SU-DHL-6 (cell line): ENCODE results near the gene ARFGEF2.

Experiments used
- H2AFZ ChIP-seq: fragments of 200-600 bp; sonication (generic); 2 replicates; pipeline ENCODE4 v1.6.1; 2014; ENCODE audit warnings: low read depth, mild to moderate bottlenecking, moderate library complexity, mixed read lengths, antibody characterized with exemption, low read length; ENCODE audit not compliant: severe bottlenecking
- H3F3A ChIP-seq: fragments of 200-600 bp; shearing (Covaris generic); 2 replicates; pipeline ENCODE4 v1.6.0; 2016; ENCODE audit warnings: antibody characterized with exemption, mild to moderate bottlenecking; ENCODE audit not compliant: insufficient read depth
- H3K27ac ChIP-seq: fragments of 200-600 bp; sonication (generic); 2 replicates; pipeline ENCODE4 v1.5.1; 2016; ENCODE audit warnings: low read depth, mild to moderate bottlenecking, low read length, moderate library complexity, mixed read lengths
- H3K27me3 ChIP-seq: fragments of 200-600 bp; sonication (generic), shearing (Covaris generic); 2 replicates; pipeline ENCODE4 v1.6.0; 2014; ENCODE audit warnings: mild to moderate bottlenecking, low read length
- H3K36me3 ChIP-seq: fragments of 200-600 bp; sonication (generic); 2 replicates; pipeline ENCODE4 v1.6.1; 2014; ENCODE audit warnings: mild to moderate bottlenecking, low read length, mixed read lengths
- H3K4me2 ChIP-seq: fragments of 300-600, 200-600 bp; shearing (Covaris generic), sonication (generic); 2 replicates; pipeline ENCODE4 v1.6.0; 2014; ENCODE audit warnings: low read length, low read depth, mild to moderate bottlenecking; ENCODE audit not compliant: poor library complexity, severe bottlenecking
- H3K4me3 ChIP-seq: fragments of 200-600 bp; sonication (generic); 2 replicates; pipeline ENCODE4 v1.5.1; 2014; ENCODE audit warnings: antibody characterized with exemption, low read length, mild to moderate bottlenecking, mixed read lengths; ENCODE audit not compliant: insufficient read depth, poor library complexity, severe bottlenecking
- H3K79me2 ChIP-seq: fragments of 200-600 bp; sonication (generic); 2 replicates; pipeline ENCODE4 v1.6.1; 2014; ENCODE audit warnings: mild to moderate bottlenecking, low read length, moderate library complexity; ENCODE audit not compliant: insufficient read depth
- H3K9ac ChIP-seq: fragments of 200-600 bp; sonication (generic); 2 replicates; pipeline ENCODE4 v1.7.0; 2014; ENCODE audit warnings: mild to moderate bottlenecking, low read length
- H3K9me2 ChIP-seq: fragments of 200-600 bp; sonication (generic); replicated peaks from 2 replicates; pipeline ENCODE4 v1.6.1; 2014; ENCODE audit warnings: low read length; ENCODE audit not compliant: insufficient read depth
- H3K9me3 ChIP-seq: fragments of 200-600 bp; sonication (generic); 2 replicates; pipeline ENCODE4 v1.6.1; 2014; ENCODE audit warnings: low read length, mixed read lengths; ENCODE audit not compliant: insufficient read depth
- H4K20me1 ChIP-seq: fragments of 200-600 bp; sonication (generic); 2 replicates; pipeline ENCODE4 v1.6.1; 2014; ENCODE audit warnings: low read depth, mild to moderate bottlenecking, antibody characterized with exemption, low read length, moderate library complexity, mixed read lengths
- EZH2phosphoT487 ChIP-seq: fragments of 200-600 bp; sonication (generic), shearing (Covaris generic); conservative IDR thresholded peaks from 2 replicates; pipeline ENCODE4 v1.6.1; 2018; ENCODE audit warnings: mild to moderate bottlenecking, antibody characterized with exemption, low read length, moderate library complexity, mixed read lengths
- TF ChIP-seq, protein P1 (sequence below): fragments of 200-600 bp; sonication (generic); IDR thresholded peaks from one replicate; pipeline ENCODE4 v1.5.1; 2017; ENCODE audit warnings: antibody characterized with exemption, mild to moderate bottlenecking, low read length, moderate library complexity; ENCODE audit not compliant: insufficient read depth, poor library complexity, severe bottlenecking

ARFGEF2 gene

DNA sequence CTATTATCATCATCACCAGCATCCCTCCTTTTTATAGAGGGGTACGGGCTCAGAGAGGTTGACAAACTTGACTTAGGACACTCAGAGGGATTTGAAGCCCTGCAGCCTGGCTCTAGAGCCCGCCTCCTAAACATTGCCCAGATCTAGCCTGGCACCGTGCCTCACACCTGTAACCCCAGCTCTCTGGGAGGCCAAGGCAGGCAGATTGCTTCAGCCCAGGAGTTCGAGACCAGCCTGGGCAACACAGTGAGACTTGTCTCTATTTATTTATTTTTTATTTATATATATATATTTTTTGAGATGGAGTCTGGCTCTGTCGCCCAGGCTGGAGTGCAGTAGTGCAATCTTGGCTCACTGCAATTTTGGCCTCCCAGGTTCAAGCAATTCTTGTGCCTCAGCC lies 118.3 kb downstream of the ARFGEF2 start:
- H3K36me3 ChIP-seq = peaks cover 5% of the 10 kb centered on the region; the same call in 1 of the 2 replicates
- H3K79me2 ChIP-seq = 0 out of 2 replicates have a peak, but pooled peaks cover 5% of the 10 kb centered on the region
- no peak for TF ChIP-seq EZH2phosphoT487
- TF ChIP-seq, protein P1, sequence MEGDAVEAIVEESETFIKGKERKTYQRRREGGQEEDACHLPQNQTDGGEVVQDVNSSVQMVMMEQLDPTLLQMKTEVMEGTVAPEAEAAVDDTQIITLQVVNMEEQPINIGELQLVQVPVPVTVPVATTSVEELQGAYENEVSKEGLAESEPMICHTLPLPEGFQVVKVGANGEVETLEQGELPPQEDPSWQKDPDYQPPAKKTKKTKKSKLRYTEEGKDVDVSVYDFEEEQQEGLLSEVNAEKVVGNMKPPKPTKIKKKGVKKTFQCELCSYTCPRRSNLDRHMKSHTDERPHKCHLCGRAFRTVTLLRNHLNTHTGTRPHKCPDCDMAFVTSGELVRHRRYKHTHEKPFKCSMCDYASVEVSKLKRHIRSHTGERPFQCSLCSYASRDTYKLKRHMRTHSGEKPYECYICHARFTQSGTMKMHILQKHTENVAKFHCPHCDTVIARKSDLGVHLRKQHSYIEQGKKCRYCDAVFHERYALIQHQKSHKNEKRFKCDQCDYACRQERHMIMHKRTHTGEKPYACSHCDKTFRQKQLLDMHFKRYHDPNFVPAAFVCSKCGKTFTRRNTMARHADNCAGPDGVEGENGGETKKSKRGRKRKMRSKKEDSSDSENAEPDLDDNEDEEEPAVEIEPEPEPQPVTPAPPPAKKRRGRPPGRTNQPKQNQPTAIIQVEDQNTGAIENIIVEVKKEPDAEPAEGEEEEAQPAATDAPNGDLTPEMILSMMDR = no peak
- no peak overlapping the region for H3K27ac ChIP-seq
- no peaks in the 10 kb centered on the region for H3K9me2 ChIP-seq
- no peaks in the 10 kb centered on the region for H3K9me3 ChIP-seq
- no peaks in the 10 kb centered on the region for H4K20me1 ChIP-seq
- H3K4me3 ChIP-seq = no peak overlapping the region
- H3F3A ChIP-seq = 0 out of 2 replicates have a peak, but pooled peaks cover 10% of the 10 kb centered on the region
- H3K9ac ChIP-seq = no peak overlapping the region
- no peak overlapping the region for H3K4me2 ChIP-seq
- H3K27me3 ChIP-seq = no peaks in the 10 kb centered on the region
- no peak overlapping the region for H2AFZ ChIP-seq

DNA sequence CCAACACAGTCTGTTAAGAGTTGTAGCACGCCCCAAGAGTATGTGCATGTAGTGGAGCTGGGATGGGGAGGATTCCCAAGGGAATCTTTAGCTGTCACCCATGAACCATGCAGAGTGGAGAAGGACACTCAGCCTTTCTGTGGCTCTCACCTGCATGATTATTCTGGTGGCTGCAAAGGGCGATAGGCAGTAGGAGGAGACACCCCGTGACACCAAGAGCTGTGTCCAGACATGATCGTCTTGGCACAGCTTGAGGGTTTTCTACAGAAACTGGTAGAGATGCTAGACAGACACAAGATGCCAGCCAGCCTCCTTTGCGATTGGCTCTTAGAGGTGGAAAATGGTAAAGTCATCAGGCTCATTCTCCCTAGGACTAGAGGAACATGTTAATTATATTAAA lies 121.5 kb downstream of the ARFGEF2 start:
- H3F3A ChIP-seq = 0 out of 2 replicates have a peak, but pooled peaks cover 5% of the 10 kb centered on the region
- no peaks in the 10 kb centered on the region for H3K27me3 ChIP-seq
- no peaks in the 10 kb centered on the region for H3K9me2 ChIP-seq
- H3K79me2 ChIP-seq = peaks cover 26% of the 10 kb centered on the region
- H2AFZ ChIP-seq = no peak overlapping the region
- no peak overlapping the region for H3K4me2 ChIP-seq
- no peak overlapping the region for H3K27ac ChIP-seq
- H3K36me3 ChIP-seq = peaks cover 3% of the 10 kb centered on the region; the same call in 1 of the 2 replicates
- H3K4me3 ChIP-seq = no peak overlapping the region
- H3K9me3 ChIP-seq = no peaks in the 10 kb centered on the region
- TF ChIP-seq EZH2phosphoT487 = no peak
- TF ChIP-seq, protein P1 = no peak
- H3K9ac ChIP-seq = no peak overlapping the region
- H4K20me1 ChIP-seq = peaks cover 4% of the 10 kb centered on the region

DNA sequence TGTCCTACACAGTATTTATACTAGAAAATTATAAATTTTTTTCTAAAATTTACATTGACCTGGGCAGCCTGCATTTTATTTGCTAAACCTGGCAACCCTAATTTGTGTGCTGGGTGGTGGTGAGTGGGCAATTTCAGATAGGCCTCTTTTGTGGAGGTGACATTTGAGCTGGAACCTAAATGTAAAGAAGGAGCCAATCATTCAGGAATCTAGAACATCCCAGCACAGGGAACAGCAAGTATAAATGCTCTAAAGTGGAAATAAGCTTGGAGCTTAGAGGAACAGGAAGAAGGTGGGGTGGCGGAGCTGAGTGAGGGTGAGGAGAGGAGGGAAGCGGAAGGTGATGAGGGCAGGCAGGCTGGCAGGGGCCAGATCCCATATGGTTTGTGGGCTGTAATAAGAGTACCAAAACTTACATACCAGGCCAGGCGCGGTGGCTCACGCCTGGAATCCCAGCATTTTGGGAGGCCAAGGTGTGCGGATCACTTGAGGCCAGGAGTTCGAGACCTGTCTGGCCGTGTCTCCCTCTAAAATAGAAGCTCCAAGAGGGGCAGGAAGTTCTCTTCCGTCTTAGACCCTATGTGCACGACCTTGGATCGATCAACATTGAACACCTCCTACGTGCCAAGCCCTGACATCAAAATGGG lies 124.1 kb downstream of the ARFGEF2 start:
- Histone ChIP-seq H3F3A (no peaks in the 10 kb centered on the region), H3K36me3 (peaks cover 12% of the 10 kb centered on the region), H4K20me1 (peaks cover 22% of the 10 kb centered on the region), H3K27me3 (no peaks in the 10 kb centered on the region), H3K4me2 (peak overlapping the region; percentile 95), H3K9me3 (no peaks in the 10 kb centered on the region), H3K4me3 (peak overlapping the region; percentile 97), H3K9ac (peak overlapping the region; percentile 99), H3K27ac (peak overlapping the region; percentile 94), H3K79me2 (peaks cover 51% of the 10 kb centered on the region), H2AFZ (peak overlapping the region; percentile 55), H3K9me2 (no peaks in the 10 kb centered on the region)
- TF ChIP-seq, protein P1 = no peak
- no peak for TF ChIP-seq EZH2phosphoT487
